GM12878 (cell line): ENCODE data around the gene RIOK1. TPM values are rescaled to one million over a fixed set of nuclear protein-coding genes. Genes with fewer than 3 reads are reported as not detected.

ENCODE experiments used
- ATAC-seq: fragments of 200-7000 bp; cut with Tn5 transposase; 3 replicates; pipeline ENCODE4 v1.9.1; 2020; ENCODE audit warnings: mild to moderate bottlenecking, moderate library complexity
- BruUV-seq: library from RNA; stranded (reverse); fragments of 400-500 nt; replicated peaks from 2 replicates; lab custom pipeline; 2021; lab: Mats Ljungman, UMichigan
- CTCF ChIA-PET: fragments of 300-600 bp; sonication (Branson Sonifier 250); formaldehyde crosslinking; extraction: SDS; loops from one replicate; lab custom pipeline; 2021; ENCODE audit warnings: inconsistent platforms; lab: Yijun Ruan, JAX
- POLR2A ChIA-PET: fragments of 350-600 bp; formaldehyde crosslinking; extraction: SDS; loops from one replicate; lab custom pipeline; 2021; ENCODE audit warnings: inconsistent platforms; lab: Charles Lee
- RAD21 ChIA-PET: fragments of 300-600 bp; sonication (Branson Sonifier 250); formaldehyde crosslinking; loops from one replicate; lab custom pipeline; 2023; ENCODE audit warnings: antibody characterized with exemption; ENCODE audit not compliant: unreplicated experiment; lab: Charles Lee
- SMC1A ChIA-PET: fragments of 300-600 bp; sonication (Branson Sonifier 250); formaldehyde crosslinking; loops from one replicate; lab custom pipeline; 2023; ENCODE audit not compliant: unreplicated experiment, uncharacterized antibody; lab: Charles Lee
- DNase-seq: peaks from one replicate; pipeline ENCODE4 v3.0.0-alpha.2; 2011; ENCODE audit warnings: low read depth, low spot score
- FAIRE-seq: peaks from 3 replicates; lab custom pipeline; 2011; peaks lifted over from hg19 to GRCh38; lab: Jason Lieb, UNC
- H2AFZ ChIP-seq: 2 replicates; pipeline ENCODE4 v1.6.0; 2011; ENCODE audit warnings: low read depth, low read length, control low read depth; ENCODE audit not compliant: control insufficient read depth
- H3K27ac ChIP-seq: 2 replicates; pipeline ENCODE4 v1.5.1; 2011; ENCODE audit warnings: control low read depth; ENCODE audit not compliant: control insufficient read depth, insufficient read depth
- H3K27me3 ChIP-seq, 2 experiments: replicated peaks in 1 of 2; 2 replicates each; pipeline versions ENCODE4 v1.6.0 to v1.6.1; 2011; ENCODE audit warnings: low read length in 1 of 2; ENCODE audit not compliant: control insufficient read depth in 2 of 2, insufficient read depth in 2 of 2
- H3K36me3 ChIP-seq, 2 experiments: 2 replicates each; pipeline ENCODE4 v1.5.1; 2011; ENCODE audit warnings: low read length in 1 of 2; ENCODE audit not compliant: control insufficient read depth in 2 of 2, insufficient read depth in 2 of 2
- H3K4me1 ChIP-seq: 2 replicates; pipeline ENCODE4 v1.6.1; 2011; ENCODE audit warnings: mild to moderate bottlenecking, low read length, moderate library complexity, mixed read lengths; ENCODE audit not compliant: control insufficient read depth, insufficient read depth
- H3K4me2 ChIP-seq: 2 replicates; pipeline ENCODE4 v1.6.0; 2011; ENCODE audit warnings: control low read depth; ENCODE audit not compliant: control insufficient read depth, insufficient read depth
- H3K4me3 ChIP-seq: fragments of 200-600 bp; sonication (generic); 2 replicates; pipeline ENCODE4 v1.5.1; 2016
- H3K79me2 ChIP-seq: 2 replicates; pipeline ENCODE4 v1.6.0; 2011; ENCODE audit warnings: low read length; ENCODE audit not compliant: control insufficient read depth, insufficient read depth
- H3K9ac ChIP-seq: 2 replicates; pipeline ENCODE4 v1.8.0; 2011; ENCODE audit warnings: low read length, control low read depth, mixed read lengths; ENCODE audit not compliant: control insufficient read depth, insufficient read depth
- H3K9me3 ChIP-seq: replicated peaks from 3 replicates; pipeline ENCODE4 v1.5.1; 2011; ENCODE audit warnings: mild to moderate bottlenecking, low read length; ENCODE audit not compliant: control insufficient read depth, insufficient read depth
- H4K20me1 ChIP-seq: 2 replicates; pipeline ENCODE4 v1.6.0; 2011; ENCODE audit not compliant: control insufficient read depth, insufficient read depth
- CEBPB ChIP-seq, 2 experiments: fragments of 150-350 bp in 1 of 2; IDR thresholded peaks; 2 replicates each; pipeline ENCODE4 v1.6.1; 2012 to 2014; ENCODE audit warnings: low read depth in 2 of 2, low read length in 2 of 2, borderline replicate concordance in 1 of 2, inconsistent platforms in 1 of 2
- CREM ChIP-seq: IDR thresholded peaks from 2 replicates; pipeline ENCODE4 v1.6.1; 2014; ENCODE audit warnings: antibody characterized with exemption, low read depth
- ESRRA ChIP-seq: IDR thresholded peaks from 2 replicates; pipeline ENCODE4 v1.6.1; 2012; ENCODE audit warnings: mild to moderate bottlenecking, low read length, improper control_type of control experiment
- EZH2 ChIP-seq: IDR thresholded peaks from 2 replicates; pipeline ENCODE4 v1.6.1; 2012; ENCODE audit warnings: low read depth, mild to moderate bottlenecking, control low read depth, inconsistent platforms, low read length, borderline replicate concordance; ENCODE audit not compliant: control insufficient read depth
- IKZF1 ChIP-seq: fragments of 450-650 bp; conservative IDR thresholded peaks from 2 replicates; pipeline ENCODE4 v1.6.1; 2017; ENCODE audit warnings: antibody characterized with exemption, mild to moderate bottlenecking
- LARP7 ChIP-seq: fragments of 450-650 bp; IDR thresholded peaks from 2 replicates; pipeline ENCODE4 v1.6.1; 2017; ENCODE audit warnings: mild to moderate bottlenecking
- NFIC ChIP-seq: IDR thresholded peaks from 2 replicates; pipeline ENCODE4 v1.6.1; 2012; ENCODE audit warnings: low read depth, mild to moderate bottlenecking, inconsistent platforms, low read length, moderate library complexity
- NFXL1 ChIP-seq: fragments of 450-650 bp; IDR thresholded peaks from 2 replicates; pipeline ENCODE4 v1.6.1; 2017; ENCODE audit warnings: antibody characterized with exemption, mild to moderate bottlenecking, borderline replicate concordance
- PAX8 ChIP-seq: fragments of 450-650 bp; IDR thresholded peaks from 2 replicates; pipeline ENCODE4 v1.6.1; 2017; ENCODE audit warnings: mild to moderate bottlenecking, moderate library complexity
- RBBP5 ChIP-seq: fragments of 200-600 bp; sonication (generic); conservative IDR thresholded peaks from 2 replicates; pipeline ENCODE4 v1.6.1; 2016
- SMARCA5 ChIP-seq: fragments of 450-650 bp; IDR thresholded peaks from 2 replicates; pipeline ENCODE4 v1.6.1; 2017; ENCODE audit warnings: mild to moderate bottlenecking
- STAT3 ChIP-seq: IDR thresholded peaks from 2 replicates; pipeline ENCODE4 v1.6.1; 2011; ENCODE audit warnings: low read depth, low read length, improper control_type of control experiment
- TBL1XR1 ChIP-seq: IDR thresholded peaks from 2 replicates; pipeline ENCODE4 v1.6.1; 2012; ENCODE audit warnings: low read depth, low read length, improper control_type of control experiment
- TCF12 ChIP-seq: IDR thresholded peaks from 2 replicates; pipeline ENCODE4 v1.6.1; 2011; ENCODE audit warnings: low read depth, mild to moderate bottlenecking, low read length
- ZBED1 ChIP-seq: IDR thresholded peaks from 2 replicates; pipeline ENCODE4 v1.6.1; 2016; ENCODE audit warnings: borderline replicate concordance
- WGBS: methylation state at CpG from one replicate; pipeline ENCODE4 v1.1.6; 2016; ENCODE audit warnings: low lambda C conversion rate; ENCODE audit not compliant: insufficient replicate concordance, insufficient coverage; ENCODE audit errors: missing lambda C conversion rate; 5-methylcytosine and 5-hydroxymethylcytosine counted together
- in situ Hi-C: fragments of 300-500 bp; cut with MboI; formaldehyde crosslinking; loops from 9 replicates; pipeline ENCODE4 v1.14.3; 2018; ENCODE audit warnings: mixed read lengths
- intact Hi-C: fragments of 100-400 bp; cut with micrococcal nuclease; formaldehyde crosslinking; loops from one replicate; pipeline ENCODE4 v1.14.2; 2022; ENCODE audit not compliant: unreplicated experiment
- polyA plus RNA-seq, 11 experiments: library from polyadenylated mRNA; depleted of rRNA in 4 of 11; unstranded in 6 of 11; stranded (reverse) in 5 of 11; fragments of >200 nt; fragmentation: Nextera tagmentation in 4 of 11; fragmentation: Illumina TruSeq in 1 of 11; extraction: Ambion mirVana in 4 of 11; extraction: Trizol in 1 of 11; gene quantifications; 1 replicate in 1 of 11; 2 replicates in 10 of 11; pipeline versions ENCODE4 v1.2.1 to v1.2.3, GENCODE V29; 2011 to 2016; ENCODE audit warnings: inconsistent platforms in 2 of 11, missing spikeins in 2 of 11, low read depth in 1 of 11
- total RNA-seq, 4 experiments: library from RNA; depleted of rRNA in 3 of 4; stranded (reverse); fragments of >200 nt in 3 of 4; fragmentation: Illumina TruSeq in 1 of 4; extraction: Trizol in 1 of 4; gene quantifications; 2 replicates each; pipeline versions ENCODE4 v1.2.1 to v1.2.3, GENCODE V29; 2013 to 2021
- TF ChIP-seq, protein P1 (sequence below): IDR thresholded peaks from 2 replicates; pipeline ENCODE4 v1.6.1; 2011; ENCODE audit warnings: low read depth, low read length, improper control_type of control experiment, borderline replicate concordance
- TF ChIP-seq, protein P2 (sequence below): fragments of 450-650 bp; IDR thresholded peaks from 2 replicates; pipeline ENCODE4 v1.6.1; 2018; ENCODE audit warnings: mild to moderate bottlenecking, low read depth, moderate library complexity; ENCODE audit not compliant: partially characterized antibody
- TF ChIP-seq, protein P3 (sequence below): fragments of 450-650 bp; formaldehyde crosslinking; IDR thresholded peaks from 2 replicates; pipeline ENCODE4 v1.4.0; 2020; ENCODE audit warnings: mild to moderate bottlenecking, moderate library complexity

The RIOK1 gene
- total and polyA plus RNA-seq, 10 of the 15 experiments (the other 5 are each of a cell fraction or from before 2014, with no cell fraction given): 16.1 to 44.6 (median 33.7) TPM

DNA sequence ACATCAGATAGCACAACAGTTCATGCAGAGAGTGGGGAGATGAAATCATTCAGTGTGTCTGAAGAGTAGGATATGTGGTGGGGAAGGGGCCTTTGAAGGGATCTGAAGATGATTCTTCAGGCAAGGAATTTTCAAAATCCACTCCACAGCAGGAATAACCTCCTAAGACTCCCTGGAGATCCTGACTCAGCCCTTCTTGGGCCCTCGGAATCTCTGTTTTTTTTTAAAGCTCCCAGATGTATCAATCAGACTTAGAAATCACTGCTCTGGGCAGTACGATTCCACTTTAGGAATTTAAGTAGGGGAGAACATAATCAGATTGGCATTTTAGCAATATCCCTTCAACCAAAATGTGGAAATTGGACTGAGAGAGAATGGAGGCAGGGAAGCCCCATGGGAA lies 55.5 kb downstream of the RIOK1 start (continued):
- TF ChIP-seq SMARCA5 (no peak), NFXL1 (no peak), ZBED1 (no peak), TBL1XR1 (no peak), LARP7 (no peak), ESRRA (no peak), TCF12 (no peak)
- TF ChIP-seq, protein P1, sequence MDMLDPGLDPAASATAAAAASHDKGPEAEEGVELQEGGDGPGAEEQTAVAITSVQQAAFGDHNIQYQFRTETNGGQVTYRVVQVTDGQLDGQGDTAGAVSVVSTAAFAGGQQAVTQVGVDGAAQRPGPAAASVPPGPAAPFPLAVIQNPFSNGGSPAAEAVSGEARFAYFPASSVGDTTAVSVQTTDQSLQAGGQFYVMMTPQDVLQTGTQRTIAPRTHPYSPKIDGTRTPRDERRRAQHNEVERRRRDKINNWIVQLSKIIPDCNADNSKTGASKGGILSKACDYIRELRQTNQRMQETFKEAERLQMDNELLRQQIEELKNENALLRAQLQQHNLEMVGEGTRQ: no peak

DNA sequence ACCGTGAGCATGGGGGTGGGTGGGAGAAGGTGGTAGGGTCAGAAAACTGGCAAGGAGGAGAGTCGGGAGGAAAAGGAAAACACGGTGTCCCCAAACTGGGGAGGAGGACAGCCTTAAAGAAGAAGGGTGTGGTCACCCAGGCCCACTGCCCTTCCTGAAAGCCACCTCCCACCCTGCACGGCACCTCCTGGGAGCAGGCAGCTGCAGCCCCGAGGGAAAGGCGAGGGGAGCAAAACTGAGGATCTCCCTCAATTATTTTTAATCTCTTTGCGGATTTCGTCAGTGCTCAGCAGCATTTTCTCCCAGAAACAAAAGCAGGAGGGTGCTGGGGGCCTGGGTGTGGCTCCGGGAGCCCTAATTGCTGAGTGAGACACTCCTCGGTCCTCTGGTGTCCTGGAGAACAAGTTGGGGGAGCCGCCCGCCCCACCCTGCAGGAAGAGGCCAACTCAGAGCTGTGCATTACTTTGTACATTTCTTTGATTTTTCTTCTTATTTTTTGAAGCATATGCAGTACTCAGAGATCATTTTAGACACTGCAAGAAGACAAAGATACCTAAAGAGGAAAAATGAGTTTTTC lies 56.4 kb downstream of the RIOK1 start:
- no peak overlapping the region for H2AFZ ChIP-seq
- DNase-seq (no peak), FAIRE-seq (no peak), ATAC-seq (no peak)
- no peak overlapping the region for H3K9ac ChIP-seq
- no peak overlapping the region for H3K27ac ChIP-seq
- H4K20me1 ChIP-seq: no peaks in the 10 kb centered on the region
- BruUV-seq: no TSS peak
- H3K27me3 ChIP-seq: no peaks in the 10 kb centered on the region; a peak in 1 of 4 replicates
- no peak overlapping the region for H3K4me3 ChIP-seq
- no peaks in the 10 kb centered on the region for H3K36me3 ChIP-seq
- intact Hi-C loops: no loop called here
- in situ Hi-C loops: no loop called here
- H3K4me2 ChIP-seq: no peak overlapping the region
- no peaks in the 10 kb centered on the region for H3K4me1 ChIP-seq
- CTCF ChIA-PET: no interaction called here
- RAD21 ChIA-PET: no interaction called here
- TF ChIP-seq, protein P2, sequence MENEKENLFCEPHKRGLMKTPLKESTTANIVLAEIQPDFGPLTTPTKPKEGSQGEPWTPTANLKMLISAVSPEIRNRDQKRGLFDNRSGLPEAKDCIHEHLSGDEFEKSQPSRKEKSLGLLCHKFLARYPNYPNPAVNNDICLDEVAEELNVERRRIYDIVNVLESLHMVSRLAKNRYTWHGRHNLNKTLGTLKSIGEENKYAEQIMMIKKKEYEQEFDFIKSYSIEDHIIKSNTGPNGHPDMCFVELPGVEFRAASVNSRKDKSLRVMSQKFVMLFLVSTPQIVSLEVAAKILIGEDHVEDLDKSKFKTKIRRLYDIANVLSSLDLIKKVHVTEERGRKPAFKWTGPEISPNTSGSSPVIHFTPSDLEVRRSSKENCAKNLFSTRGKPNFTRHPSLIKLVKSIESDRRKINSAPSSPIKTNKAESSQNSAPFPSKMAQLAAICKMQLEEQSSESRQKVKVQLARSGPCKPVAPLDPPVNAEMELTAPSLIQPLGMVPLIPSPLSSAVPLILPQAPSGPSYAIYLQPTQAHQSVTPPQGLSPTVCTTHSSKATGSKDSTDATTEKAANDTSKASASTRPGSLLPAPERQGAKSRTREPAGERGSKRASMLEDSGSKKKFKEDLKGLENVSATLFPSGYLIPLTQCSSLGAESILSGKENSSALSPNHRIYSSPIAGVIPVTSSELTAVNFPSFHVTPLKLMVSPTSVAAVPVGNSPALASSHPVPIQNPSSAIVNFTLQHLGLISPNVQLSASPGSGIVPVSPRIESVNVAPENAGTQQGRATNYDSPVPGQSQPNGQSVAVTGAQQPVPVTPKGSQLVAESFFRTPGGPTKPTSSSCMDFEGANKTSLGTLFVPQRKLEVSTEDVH: no peak
- TF ChIP-seq CREM (no peak), EZH2 (no peak), RBBP5 (no peak), STAT3 (no peak), IKZF1 (no peak), LARP7 (no peak), PAX8 (no peak), NFIC (no peak), CEBPB (IDR thresholded peaks at IDR 0.05; ENCODE audit: borderline replicate concordance in 1 of 2, low read depth in 2 of 2, low read length in 2 of 2) (no peak)
- TF ChIP-seq, protein P3, sequence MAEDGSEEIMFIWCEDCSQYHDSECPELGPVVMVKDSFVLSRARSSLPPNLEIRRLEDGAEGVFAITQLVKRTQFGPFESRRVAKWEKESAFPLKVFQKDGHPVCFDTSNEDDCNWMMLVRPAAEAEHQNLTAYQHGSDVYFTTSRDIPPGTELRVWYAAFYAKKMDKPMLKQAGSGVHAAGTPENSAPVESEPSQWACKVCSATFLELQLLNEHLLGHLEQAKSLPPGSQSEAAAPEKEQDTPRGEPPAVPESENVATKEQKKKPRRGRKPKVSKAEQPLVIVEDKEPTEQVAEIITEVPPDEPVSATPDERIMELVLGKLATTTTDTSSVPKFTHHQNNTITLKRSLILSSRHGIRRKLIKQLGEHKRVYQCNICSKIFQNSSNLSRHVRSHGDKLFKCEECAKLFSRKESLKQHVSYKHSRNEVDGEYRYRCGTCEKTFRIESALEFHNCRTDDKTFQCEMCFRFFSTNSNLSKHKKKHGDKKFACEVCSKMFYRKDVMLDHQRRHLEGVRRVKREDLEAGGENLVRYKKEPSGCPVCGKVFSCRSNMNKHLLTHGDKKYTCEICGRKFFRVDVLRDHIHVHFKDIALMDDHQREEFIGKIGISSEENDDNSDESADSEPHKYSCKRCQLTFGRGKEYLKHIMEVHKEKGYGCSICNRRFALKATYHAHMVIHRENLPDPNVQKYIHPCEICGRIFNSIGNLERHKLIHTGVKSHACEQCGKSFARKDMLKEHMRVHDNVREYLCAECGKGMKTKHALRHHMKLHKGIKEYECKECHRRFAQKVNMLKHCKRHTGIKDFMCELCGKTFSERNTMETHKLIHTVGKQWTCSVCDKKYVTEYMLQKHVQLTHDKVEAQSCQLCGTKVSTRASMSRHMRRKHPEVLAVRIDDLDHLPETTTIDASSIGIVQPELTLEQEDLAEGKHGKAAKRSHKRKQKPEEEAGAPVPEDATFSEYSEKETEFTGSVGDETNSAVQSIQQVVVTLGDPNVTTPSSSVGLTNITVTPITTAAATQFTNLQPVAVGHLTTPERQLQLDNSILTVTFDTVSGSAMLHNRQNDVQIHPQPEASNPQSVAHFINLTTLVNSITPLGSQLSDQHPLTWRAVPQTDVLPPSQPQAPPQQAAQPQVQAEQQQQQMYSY: no peak
- 36% methylated on average over 11 of the region's 12 CpGs for WGBS
- SMC1A ChIA-PET: no interaction called here
- POLR2A ChIA-PET: no interaction called here
- H3K79me2 ChIP-seq: no peaks in the 10 kb centered on the region
- H3K9me3 ChIP-seq: no peaks in the 10 kb centered on the region
